CD4-positive, alpha-beta T cell treated with Interleukin-17A for 1 hour (primary cell): Measurements from ENCODE around the gene PDGFRB.
A peak's percentile ranks its signal among the peaks of the same experiment; 100 is the strongest.

Experiments
- DNase-seq: peaks from one replicate; pipeline ENCODE4 v3.0.0-alpha.2; 2020

The PDGFRB gene

DNA sequence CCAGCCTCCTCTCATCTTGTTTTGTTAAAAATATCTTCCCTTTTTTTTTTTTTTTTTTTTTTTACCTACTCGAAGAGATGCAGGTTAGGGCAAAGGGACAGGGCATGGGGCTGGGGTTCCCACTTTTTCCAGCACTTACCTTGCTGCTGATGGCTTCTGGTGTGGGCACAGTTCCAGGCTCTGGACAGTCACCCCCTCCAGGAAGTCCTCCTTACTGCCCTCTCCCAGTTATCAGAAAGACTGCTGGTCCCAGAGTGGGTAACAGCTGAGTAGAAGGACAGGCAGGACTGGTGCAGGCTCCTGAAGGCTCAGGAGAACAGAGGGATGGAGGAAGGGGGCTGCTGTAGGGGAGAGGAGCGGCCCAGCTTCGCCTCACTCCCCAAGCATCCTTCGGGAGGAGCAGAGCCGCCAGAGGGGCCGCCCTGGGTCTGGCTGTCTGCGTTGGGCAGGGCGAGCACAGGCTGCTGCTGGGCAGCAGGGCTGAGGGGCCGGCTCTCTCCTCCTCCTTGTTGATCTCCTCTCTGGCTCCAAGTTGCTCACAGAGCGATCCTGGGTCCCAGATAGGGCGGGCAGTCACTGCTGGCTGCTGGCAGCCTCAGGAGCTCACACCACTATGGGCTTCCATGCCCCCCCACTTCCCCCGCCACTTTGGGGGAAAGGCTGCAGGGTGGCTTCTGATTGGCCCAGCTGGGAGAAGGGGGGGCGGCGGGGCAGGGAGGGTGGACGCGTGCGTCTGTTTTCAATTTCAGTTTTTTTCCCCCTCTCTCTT is at the start of gene PDGFRB:
PDGFRB (minus strand) TSS at position 588 of the 769 bp plus-strand sequence. CDS start 18,798 bp downstream, outside the sequence.
- DNase-seq: peak; percentile 54

DNA sequence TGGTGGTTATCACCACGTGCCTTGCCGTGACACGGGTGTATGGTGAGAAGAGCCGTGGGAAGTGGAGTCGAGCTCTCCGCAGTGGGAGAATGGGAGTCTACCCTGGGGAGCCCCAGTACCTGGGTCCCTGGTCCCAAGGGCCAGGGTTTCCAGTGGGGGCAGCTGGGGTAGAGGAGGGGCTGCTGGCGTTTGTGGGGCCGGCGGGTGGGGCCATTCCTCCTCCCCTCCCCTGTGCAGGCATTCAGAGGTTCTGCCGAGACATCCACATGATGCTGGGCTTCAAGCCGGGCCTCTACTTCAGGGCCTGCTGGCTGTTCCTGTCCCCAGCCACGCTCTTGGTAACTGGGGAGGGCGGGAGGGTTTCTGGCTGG is 48.9 kb upstream of the PDGFRB start:
- no peak for DNase-seq

DNA sequence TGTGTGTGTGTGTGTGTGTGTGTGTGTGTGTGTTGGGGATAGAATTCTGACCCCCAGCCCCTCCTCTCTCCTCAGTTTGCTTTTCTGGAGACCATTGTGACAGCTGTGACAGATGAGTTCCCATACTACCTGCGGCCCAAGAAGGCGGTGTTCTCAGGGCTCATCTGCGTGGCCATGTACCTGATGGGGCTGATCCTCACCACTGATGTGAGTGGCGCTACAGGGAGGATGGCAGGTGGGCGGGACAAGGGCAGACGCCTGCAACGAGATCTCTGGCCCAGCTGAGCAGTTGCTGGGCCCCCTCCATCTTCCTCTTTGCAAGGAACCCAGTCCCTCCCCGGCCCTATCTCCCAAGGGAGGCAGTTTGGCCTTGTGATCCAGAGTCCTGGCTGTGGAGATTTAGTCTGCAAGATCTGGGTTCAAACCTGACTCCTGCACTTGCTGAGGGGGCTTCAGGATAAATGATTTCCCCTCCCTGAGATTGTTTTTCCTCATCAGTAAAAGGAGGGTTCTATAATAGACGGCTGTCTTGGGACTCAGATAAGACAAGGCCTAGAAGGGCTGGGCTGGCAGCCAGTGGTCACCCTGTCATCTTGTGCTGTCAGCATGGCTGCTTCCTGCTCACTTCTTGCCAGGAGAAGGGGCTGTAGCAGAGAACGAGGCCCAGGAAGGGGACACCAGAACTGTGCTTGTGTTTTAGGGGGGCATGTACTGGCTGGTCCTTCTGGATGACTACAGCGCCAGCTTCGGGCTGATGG is 48.4 kb upstream of the PDGFRB start:
- DNase-seq: no peak

DNA sequence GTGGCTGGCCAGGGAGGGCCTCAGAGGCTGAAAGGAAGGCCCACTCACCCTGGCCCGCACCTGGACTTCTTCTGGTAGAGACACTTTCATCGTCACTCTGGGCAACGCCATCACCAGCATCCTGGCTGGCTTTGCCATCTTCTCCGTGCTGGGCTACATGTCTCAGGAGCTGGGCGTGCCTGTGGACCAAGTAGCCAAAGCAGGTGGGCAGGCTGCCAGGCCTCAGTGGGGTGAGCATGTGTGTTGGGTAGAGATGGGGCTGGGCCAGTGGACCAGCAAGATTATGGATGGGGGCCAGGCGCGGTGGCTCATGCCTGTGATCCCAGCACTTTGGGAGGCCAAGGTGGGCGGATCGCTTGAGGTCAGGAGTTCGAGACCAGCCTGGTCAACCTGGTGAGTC is 46.9 kb upstream of the PDGFRB start:
- no peak for DNase-seq

DNA sequence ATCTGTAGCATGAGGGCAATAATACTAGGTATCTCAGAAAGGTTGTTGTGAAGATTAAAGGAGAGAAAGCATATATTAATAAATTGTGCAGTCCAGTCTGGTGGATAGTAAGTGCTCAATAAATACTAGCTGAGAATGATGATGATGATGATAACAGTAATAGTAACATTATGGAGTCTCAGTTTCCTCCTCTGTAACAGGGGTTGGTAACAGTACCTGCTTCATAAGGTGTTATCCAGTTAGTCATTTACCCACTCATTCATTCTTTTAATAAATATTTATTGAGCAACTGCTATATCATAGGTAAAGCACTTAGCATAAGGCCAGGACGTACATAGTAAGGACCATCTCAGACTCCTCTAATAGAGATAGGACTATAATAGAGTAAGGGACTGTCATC is 41.8 kb upstream of the PDGFRB start:
- DNase-seq: no peak

DNA sequence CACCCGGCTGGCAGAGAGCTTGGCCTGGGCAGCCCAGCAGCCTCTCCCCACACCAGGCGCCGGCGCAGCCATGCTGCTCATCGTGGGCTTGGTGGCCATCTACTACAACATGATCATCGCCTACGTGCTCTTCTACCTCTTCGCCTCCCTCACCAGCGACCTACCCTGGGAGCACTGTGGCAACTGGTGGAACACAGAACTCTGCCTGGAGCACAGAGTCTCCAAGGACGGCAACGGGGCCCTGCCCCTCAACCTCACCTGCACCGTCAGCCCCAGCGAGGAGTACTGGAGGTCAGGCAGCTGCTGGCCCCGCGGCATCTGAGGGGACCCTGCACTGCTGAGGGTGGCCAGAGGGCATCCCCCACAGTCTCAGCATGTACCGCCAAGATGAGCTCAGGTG is 41.3 kb upstream of the PDGFRB start:
- no peak for DNase-seq

DNA sequence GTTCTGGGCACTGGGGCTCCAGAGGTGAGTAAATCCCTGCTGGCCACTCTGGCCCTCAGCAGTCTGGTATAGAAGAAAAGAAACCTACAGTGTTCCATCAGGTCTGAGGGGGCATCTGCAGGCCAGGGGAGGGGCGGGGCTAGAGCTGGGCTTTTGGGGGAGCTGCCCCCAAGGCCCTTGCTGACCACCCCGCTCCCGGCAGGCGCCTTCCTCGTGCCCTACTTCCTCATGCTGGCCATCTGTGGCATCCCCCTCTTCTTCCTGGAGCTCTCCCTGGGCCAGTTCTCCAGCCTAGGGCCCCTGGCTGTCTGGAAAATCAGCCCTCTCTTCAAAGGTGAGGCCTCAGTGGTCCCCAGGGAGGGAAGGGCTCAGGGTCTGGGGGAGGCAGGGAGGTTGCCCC is 40.9 kb upstream of the PDGFRB start:
- no peak for DNase-seq

DNA sequence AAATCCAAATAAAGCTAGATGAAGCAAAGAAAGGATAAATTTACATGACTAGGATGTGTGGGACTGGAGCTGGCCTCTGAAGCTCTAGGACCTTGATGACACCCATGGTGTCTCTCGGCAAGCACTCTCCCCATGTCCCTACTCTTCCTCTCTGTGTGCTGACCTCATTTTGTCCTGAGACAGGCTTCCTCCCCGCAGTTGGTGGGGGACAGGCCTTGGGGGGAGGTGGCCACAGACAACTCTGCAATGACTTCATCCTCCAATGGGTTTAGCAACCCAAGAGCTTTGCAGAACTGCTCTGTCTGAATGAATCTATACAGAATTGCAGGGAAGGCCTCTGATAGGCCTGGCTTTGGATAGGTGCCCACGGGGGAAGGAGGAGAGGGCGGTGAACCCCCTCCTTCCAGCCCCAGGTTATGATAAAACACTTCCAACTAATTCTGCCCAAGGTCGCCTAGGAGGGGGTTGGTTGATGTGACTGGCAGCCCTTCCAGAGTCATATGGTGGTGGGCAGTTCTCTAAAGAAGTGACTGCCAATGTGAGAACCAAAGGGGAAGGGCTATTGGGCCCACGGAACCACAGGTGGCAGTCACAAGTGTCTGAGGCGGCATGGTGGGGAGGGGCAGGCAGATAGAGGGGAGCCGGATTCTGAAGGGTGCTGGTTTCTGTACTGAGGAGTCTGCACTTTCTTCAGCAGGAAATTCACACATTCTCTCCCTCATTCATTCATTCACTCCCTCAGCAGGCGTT is 40.3 kb upstream of the PDGFRB start:
- no peak for DNase-seq

DNA sequence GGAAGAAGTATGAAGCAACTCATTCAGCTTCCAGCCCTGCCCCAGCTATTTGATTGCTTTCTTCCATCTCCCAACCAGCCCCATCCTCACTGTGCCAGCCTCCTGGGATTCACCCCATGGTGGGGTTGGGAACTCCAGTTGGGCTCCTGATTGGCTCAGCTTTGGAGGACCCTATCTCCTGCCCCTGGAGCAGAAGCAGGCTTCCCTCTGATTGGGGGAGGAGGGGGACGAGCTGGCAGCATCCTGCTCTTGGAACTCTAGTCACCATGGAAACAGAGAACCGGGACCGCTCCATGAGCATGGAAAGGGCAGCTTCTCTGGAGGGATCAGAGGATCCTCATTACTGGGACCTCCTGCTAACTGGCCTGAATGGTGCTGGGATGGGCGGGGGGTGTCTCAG is 36.8 kb upstream of the PDGFRB start:
- DNase-seq: no peak

DNA sequence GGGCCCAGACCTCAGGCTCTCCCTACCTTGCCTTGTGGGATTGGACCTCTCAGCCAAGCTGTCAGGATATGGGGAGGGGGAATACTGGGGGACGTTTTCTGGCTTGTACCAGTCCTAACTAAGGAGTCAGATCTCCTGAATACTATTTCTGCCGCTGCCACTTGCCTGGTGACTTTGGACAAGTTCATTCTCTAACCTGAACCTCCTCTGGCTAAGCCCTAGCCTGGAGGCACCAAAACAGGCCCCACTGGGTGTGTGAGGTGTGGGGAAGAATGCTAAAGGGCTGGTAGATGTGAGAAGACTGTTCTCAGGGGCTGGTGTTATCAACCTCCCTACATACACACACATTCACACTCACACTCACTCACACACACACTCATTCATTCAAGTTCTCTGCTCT is 35.3 kb upstream of the PDGFRB start:
- no peak for DNase-seq

DNA sequence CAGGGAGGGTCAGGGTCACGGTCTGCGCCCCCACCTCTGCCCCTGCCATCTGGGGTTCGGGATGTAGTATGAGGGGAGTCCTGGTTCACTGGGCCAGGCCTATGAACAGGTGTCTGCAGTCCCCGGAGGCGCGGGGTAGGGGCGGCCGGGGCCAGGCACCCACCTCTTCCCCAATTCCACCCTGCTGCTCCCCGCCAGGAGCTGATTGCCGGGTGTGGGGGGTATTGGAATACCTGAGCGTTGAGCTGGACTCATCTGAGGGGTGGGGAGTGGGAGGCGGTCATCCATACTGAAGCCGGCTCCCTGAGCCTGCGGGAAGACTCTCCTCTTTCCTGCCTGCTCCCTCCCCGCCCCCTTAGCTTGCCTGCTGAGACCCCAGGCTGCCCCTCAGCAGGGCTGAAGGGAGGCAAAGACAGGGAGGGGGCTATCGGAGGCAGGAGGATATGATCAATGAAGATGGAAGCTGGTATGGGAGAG is 34.9 kb upstream of the PDGFRB start:
- DNase-seq: no peak

DNA sequence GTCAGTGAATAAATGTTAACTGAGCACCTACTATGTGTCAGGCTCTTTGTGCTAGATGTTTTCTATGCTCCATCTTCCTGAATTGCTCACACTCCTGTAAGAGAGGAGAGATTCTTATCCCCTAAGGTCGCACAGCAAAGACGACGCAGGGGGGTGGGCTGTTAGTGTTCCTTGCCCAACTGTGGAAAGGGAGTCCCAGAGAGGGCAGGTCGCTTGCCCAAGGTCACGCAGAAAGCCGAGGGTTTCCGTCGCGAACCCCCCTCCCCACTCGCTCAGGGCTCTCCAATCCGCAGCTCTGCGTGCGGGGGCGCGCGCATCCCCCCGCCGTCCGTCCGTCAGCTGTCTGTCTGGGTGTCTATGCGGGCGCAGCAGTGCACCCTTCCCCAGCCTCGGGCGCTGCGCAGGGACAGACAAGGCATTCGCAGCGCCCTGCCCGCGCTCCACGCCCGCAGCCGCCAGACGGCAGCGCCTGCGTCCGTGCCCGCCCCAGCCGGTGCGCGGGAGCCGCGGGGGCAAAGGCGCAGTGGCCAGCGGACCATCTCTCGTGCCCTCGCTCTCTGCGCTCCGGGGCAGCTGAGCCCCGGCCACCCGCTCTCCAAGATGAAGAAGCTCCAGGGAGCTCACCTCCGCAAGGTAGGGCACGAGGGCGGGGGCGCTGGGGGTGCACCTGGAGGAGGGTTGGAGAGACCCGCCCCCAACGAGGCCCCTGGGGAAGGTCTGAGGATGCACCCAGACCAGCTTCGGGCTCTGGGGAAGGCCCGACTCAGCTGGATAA is 34.3 kb upstream of the PDGFRB start, which contains the start of gene SLC6A7:
SLC6A7 (plus strand) TSS at position 335 of the 775 bp plus-strand sequence; CDS start at position 601, 266 bp downstream.
- DNase-seq: no peak

DNA sequence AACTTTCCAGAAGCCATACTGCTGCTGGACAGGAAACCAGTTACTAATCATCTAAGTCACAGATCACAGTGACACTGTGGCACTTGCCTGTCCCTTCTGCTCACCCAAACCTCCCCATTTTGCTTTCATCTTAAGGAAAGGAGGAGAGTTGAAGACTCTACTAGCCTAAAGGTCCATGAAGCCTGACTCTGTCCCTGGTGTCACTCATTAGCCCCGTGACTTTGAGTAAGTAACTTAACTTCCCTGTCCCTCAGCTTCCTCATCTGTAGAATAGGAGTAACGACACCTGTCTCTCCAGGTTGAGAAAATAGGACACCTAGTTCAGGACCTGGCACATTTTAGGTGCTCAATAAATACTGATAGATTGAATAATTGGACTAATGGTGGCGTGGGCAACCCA is 33.7 kb upstream of the PDGFRB start:
- no peak for DNase-seq

DNA sequence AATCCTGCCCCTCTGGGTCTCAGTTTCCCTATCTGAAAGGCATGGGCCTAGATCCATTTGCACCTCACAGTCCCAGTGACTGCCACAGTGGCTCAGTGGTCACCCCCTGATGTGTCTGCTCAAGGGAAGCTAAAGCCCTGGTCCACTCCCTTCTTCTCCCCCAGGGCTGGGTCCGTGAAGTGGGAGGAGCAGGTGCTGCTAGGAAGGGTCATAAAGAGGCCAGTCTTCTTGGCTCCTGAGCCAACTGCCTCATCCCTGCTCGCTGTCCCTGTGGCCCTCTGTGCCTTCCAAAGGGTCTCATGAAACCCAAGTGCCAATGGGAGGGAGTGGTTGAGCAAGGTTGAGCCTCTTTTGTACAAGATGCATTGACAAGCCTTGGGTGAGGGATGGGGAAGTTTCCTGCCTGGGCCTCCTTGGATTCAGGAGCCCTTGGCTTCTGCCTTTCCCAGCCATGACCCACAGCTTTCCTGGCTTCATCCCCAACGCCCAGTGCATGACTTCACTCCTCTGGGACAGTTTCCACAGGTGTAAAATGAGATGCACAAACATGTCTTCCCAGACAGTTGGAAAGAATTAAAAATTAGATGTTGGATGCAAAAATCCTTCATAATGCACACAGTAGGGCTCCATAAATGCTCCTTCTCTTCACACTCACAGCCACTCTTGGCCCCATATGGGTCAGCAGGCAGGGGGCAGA is 32.6 kb upstream of the PDGFRB start:
- DNase-seq: no peak

DNA sequence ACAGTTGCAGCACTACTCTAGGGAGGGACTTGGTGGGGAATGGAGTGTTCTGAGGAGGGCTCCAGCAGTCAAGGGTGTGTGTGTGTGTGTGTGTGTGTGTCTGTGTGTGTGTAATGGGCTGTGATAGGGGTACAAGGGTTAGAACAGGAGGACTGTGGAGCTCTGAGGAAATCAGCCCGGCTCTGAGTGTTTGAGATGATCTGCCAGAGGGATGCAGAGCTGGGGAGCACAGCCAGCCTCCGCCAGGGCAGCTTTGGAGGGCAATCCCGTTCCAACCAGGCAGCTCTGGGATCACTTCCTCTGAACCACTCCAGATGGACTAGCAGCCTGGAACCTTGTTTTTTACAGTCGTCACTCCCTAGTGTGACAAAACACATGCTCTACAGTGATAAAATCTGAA is 31.3 kb upstream of the PDGFRB start:
- DNase-seq: no peak

DNA sequence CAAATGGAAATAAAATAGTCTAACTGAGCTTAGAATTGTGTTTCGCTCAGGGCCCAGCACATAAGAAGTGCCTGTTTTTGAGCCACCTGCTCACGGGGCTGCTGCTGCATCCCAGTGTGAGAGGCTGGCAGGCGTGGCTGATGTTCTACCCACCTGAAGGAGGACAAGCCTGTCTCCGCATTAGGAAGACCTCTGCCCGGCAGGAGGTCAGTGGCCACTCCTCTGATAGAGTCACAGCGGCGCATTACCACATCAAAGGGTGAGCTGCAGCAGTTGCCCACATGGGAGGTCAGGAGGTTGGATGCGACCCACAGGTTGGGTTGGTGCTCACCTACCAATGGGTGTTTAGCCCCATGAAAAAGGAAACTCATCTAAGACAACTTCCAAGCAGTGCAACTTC is 30.5 kb upstream of the PDGFRB start:
- no peak for DNase-seq

DNA sequence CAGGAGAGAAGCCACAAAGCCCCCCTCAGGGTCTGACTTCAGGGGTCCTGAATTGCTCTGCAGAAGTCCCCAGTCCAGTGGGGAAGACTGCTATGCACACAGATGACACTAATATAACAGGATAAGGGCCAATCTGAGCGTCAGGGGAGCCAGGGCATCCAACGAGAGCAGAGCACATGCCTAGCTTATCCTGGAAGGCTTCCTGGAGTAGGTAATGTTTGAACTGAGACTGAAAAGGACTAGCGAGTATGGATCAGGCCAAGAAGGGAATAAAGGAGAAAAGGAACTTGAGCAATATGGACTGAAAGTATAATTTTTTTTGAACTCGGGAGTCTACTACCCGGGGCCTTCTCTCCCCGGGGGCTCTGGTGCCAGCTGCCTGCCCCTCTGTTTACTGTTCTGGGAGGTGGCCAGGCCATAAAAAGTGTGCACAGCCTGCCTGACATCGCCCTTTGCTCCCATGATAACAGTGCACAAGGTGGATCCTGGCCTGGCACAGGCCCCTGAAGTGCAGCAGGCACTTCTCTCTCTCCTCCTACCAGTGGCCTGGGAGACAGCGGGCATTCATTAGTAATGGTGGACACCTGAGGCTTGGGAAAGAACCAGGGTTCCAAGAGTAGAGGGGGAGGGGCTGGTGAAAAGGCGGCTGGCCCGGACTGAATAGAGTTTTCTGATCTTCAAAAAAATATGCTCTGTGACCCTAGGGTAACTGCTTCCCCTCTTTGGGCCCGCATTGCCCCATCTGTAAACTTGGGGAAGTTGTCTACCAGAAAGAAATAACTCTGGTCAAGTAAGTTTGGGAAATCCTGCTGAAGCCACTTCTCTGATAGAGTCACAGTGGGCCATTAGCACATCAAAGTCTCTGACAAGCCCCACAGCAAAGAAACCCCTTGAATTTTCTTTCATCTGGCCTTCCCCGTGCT is 29.6 kb upstream of the PDGFRB start:
- DNase-seq: no peak

DNA sequence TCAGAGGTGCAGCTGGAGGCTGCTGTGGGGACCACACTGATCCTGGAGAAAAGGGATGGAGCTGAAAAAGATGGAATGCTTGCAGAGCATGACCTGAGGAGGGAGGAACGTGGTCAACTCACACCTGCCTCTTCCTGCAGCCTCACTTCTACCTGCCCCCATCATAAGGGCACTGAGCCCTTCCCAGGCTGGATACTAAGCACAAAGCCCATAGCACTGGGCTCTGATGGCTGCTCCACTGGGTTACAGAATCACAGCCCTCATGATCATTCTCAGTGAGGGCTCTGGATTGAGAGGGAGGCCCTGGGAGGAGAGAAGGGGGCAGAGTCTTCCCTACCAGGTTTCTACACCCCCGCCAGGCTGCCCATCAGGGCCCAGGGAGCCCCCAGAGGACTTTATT is 28.4 kb upstream of the PDGFRB start:
- DNase-seq: no peak

DNA sequence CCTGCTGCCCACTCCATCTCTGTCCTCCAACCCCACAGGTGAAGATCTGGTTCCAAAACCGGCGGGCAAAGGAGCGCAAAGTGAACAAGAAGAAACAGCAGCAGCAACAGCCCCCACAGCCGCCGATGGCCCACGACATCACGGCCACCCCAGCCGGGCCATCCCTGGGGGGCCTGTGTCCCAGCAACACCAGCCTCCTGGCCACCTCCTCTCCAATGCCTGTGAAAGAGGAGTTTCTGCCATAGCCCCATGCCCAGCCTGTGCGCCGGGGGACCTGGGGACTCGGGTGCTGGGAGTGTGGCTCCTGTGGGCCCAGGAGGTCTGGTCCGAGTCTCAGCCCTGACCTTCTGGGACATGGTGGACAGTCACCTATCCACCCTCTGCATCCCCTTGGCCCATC is 27.8 kb upstream of the PDGFRB start:
- DNase-seq: no peak

DNA sequence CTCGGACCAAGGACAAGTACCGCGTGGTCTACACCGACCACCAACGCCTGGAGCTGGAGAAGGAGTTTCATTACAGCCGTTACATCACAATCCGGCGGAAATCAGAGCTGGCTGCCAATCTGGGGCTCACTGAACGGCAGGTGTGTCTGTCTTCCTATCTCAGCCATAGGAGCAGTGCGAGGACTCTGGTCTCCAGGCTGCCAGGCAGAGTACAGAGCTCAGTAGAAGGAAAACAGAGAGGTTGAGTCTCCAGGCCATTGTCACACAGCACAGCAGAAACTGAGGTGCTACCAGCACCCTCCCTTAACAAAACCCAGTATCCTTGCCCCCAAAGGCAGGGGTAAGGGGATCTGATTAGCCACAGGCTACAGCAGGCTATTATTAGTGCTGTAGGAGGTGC is 27.1 kb upstream of the PDGFRB start:
- DNase-seq: no peak
